Naive thymus-derived CD4-positive, alpha-beta T cell (primary cell): Measurements from ENCODE around the gene NF2. TPM values are rescaled to one million over a fixed set of nuclear protein-coding genes. Genes with fewer than 3 reads are reported as not detected.

Experiments
- ATAC-seq: fragments of 150-1000 bp; cut with Tn5 transposase; 2 replicates; pipeline ENCODE4 v1.10.0; 2021; ENCODE audit warnings: mild to moderate bottlenecking, moderate library complexity
- CTCF ChIA-PET: fragments of 350-600 bp; sonication (Branson Sonifier 250); formaldehyde crosslinking; loops from one replicate; lab custom pipeline; 2021; ENCODE audit warnings: antibody characterized with exemption; lab: Charles Lee
- POLR2A ChIA-PET: fragments of 350-600 bp; sonication (Branson Sonifier 250); formaldehyde crosslinking; loops from one replicate; lab custom pipeline; 2021; ENCODE audit warnings: antibody characterized with exemption, inconsistent platforms; lab: Charles Lee
- DNase-seq, 9 donors: peaks; one replicate each; pipeline versions ENCODE4 v3.0.0 to v3.0.0-alpha.2; 2020 to 2022; ENCODE audit warnings: mixed read lengths in 1 of 9
- H3K27ac ChIP-seq: one replicate; pipeline ENCODE4 v1.7.0; 2013; ENCODE audit warnings: mild to moderate bottlenecking, low read depth, low read length, moderate library complexity
- H3K27me3 ChIP-seq, 2 donors: one replicate each; pipeline ENCODE4 v1.7.0; 2013; ENCODE audit warnings: low read length in 2 of 2, mild to moderate bottlenecking in 2 of 2, moderate library complexity in 2 of 2; ENCODE audit not compliant: control insufficient read depth in 2 of 2, insufficient read depth in 2 of 2
- H3K36me3 ChIP-seq, 3 experiments: 1 replicate in 2 of 3; 2 replicates in 1 of 3; pipeline ENCODE4 v1.7.0; 2013; ENCODE audit warnings: low read length in 3 of 3, mild to moderate bottlenecking in 3 of 3, moderate library complexity in 1 of 3; ENCODE audit not compliant: insufficient read depth in 3 of 3, control insufficient read depth in 2 of 3
- H3K4me1 ChIP-seq, 2 donors: one replicate each; pipeline ENCODE4 v1.7.0; 2013; ENCODE audit warnings: low read length in 2 of 2, mild to moderate bottlenecking in 2 of 2, moderate library complexity in 1 of 2; ENCODE audit not compliant: control insufficient read depth in 2 of 2, insufficient read depth in 2 of 2
- H3K4me3 ChIP-seq: 2 replicates; pipeline ENCODE4 v1.7.0; 2013; ENCODE audit warnings: mild to moderate bottlenecking, low read length
- H3K9me3 ChIP-seq, 3 experiments: 1 replicate in 2 of 3; 2 replicates in 1 of 3; pipeline ENCODE4 v1.7.0; 2013; ENCODE audit warnings: low read length in 3 of 3; ENCODE audit not compliant: control insufficient read depth in 2 of 3
- H3K27ac Mint-ChIP-seq, 9 donors: one replicate each; pipeline ENCODE4 v1.8.0; 2020 to 2022; ENCODE audit warnings: mixed read lengths in 9 of 9, mild to moderate bottlenecking in 8 of 9, moderate library complexity in 5 of 9, inconsistent platforms in 2 of 9
- H3K27me3 Mint-ChIP-seq, 5 donors: one replicate each; pipeline ENCODE4 v1.8.0; 2021 to 2022; ENCODE audit warnings: mixed read lengths in 5 of 5, mild to moderate bottlenecking in 1 of 5
- H3K36me3 Mint-ChIP-seq, 5 donors: one replicate each; pipeline ENCODE4 v1.8.0; 2020 to 2022; ENCODE audit warnings: mixed read lengths in 5 of 5, mild to moderate bottlenecking in 3 of 5, inconsistent platforms in 1 of 5
- H3K4me1 Mint-ChIP-seq, 7 donors: one replicate each; pipeline ENCODE4 v1.8.0; 2020 to 2022; ENCODE audit warnings: mixed read lengths in 7 of 7, mild to moderate bottlenecking in 3 of 7, inconsistent platforms in 1 of 7
- H3K4me3 Mint-ChIP-seq, 10 donors: one replicate each; pipeline ENCODE4 v1.8.0; 2020 to 2022; ENCODE audit warnings: mild to moderate bottlenecking in 10 of 10, mixed read lengths in 10 of 10, moderate library complexity in 6 of 10, inconsistent platforms in 2 of 10
- H3K9me3 Mint-ChIP-seq, 11 donors: one replicate each; pipeline ENCODE4 v1.8.0; 2020 to 2022; ENCODE audit warnings: mixed read lengths in 11 of 11, mild to moderate bottlenecking in 4 of 11, inconsistent platforms in 1 of 11, moderate library complexity in 1 of 11
- intact Hi-C, 2 donors: fragments of 100-400 bp; cut with micrococcal nuclease; formaldehyde crosslinking; loops; one replicate each; pipeline ENCODE4 v1.15.1; 2023
- polyA plus RNA-seq, 2 donors: library from polyadenylated mRNA; unstranded; fragments of 300-500 nt; fragmentation: Illumina TruSeq; gene quantifications; one replicate each; pipeline ENCODE4 v1.2.3, GENCODE V29; 2021
- total RNA-seq, 6 experiments: library from RNA in 5 of 6; stranded (reverse) in 5 of 6; gene quantifications; 1 replicate in 5 of 6; 2 replicates in 1 of 6; pipeline ENCODE4 v1.2.3 and lab custom pipeline; 2021 to 2026

The NF2 gene
- total and polyA plus RNA-seq, 7 experiments from 2014 or later = 15.6 to 56.3 (median 27.6) TPM

DNA sequence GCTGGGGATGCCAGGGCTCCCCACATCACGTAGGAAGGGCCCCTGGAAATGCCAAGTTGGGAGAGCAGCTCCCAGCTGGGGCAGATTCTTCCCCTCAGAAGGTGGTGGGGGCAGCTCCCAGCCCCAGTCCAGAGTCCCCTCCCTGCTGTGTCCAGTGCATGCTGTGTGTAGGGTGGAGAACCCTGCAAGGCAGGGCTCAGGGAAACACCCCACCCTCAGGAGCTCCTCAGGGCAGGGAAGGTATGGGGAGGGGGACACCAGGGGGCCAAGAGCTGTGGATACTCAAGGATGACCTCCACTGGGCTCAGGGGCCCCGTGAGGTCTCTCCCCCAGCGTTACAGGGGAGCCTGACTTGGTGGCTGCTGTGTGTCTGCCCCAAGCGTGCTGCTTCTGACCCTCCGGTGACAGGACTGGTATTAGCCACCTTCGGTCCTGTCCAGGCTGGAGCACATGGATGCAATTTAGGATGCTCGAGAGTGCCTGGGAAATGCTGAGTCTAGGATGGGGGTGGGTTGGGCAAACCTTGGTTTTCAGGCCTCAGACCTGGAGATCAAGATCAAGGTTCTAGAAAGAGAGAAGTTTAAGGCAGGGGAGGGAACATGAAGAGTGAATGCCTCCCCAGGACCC, 100.2 kb downstream of the NF2 start:
- ChIA-PET CTCF (interaction anchor here (0.6 kb wide), 1 partner anchor 808 kb away, joined by 7 read pairs; no protein-coding TSS in a partner anchor), POLR2A (no interaction called here)
- Histone ChIP-seq H3K4me1 (peaks cover 0 to 19% of the 10 kb centered on the region in 2 donors), H3K9me3 (no peaks in the 10 kb centered on the region), H3K36me3 (no peaks in the 10 kb centered on the region), H3K4me3 (no peak overlapping the region), H3K27me3 (no peaks in the 10 kb centered on the region), H3K27ac (no peak overlapping the region)
- Mint-ChIP-seq H3K27me3 (peaks cover 0 to 6% (median 0%) of the 10 kb centered on the region in 5 donors), H3K9me3 (peaks cover 0 to 2% (median 0%) of the 10 kb centered on the region in 11 donors), H3K36me3 (peaks cover 0 to 2% (median 0%) of the 10 kb centered on the region in 5 donors), H3K4me1 (peaks cover 15 to 31% (median 27%) of the 10 kb centered on the region in 7 donors), H3K27ac (no peak overlapping the region), H3K4me3 (no peak overlapping the region)
- ATAC-seq (no peak), DNase-seq (no peak)
- intact Hi-C loops = loop anchor here in 1 of 2 donors (5.0 kb wide), 1 partner anchor 304 kb away; no protein-coding TSS in a partner anchor

DNA sequence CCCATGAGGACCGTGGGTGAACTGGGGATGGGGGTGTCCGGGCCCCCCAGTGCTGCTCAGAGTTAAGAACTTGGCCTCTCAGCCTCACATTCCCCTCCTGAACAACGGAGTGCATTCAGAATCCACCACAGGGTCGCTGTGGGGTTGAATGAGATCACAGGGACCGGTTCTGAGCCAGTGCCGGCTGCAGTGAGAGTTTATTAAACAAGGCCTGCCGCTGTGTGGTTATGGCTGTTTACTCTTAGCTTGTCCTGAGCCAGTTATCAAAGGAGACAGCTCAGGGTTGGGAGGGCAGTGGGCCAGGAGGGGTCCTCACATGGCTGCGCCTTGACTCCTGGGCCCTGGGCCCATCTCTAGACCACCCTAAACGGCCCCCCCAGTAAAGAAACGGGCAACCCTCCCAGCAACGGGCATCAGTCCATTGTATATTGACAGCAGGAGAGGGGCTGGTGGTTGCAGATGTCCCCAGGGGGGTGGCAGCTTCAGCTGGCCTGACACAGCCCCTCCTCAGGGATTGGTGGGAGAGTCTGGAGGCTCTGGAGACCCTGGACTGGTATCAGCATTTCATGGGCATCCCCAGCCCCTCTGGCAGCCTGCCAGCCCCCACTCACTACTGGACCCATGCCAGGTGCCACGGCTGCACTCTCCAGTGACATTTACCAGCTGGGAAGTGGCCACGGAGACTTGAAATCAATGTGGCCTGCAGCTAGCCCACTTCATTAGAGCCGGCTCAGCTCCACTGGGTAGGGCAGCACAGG, 101.3 kb downstream of the NF2 start:
- H3K4me1 ChIP-seq = peaks cover 0 to 19% of the 10 kb centered on the region in 2 donors
- no peaks in the 10 kb centered on the region for H3K27me3 ChIP-seq
- Mint-ChIP-seq H3K36me3 (no peaks in the 10 kb centered on the region), H3K27ac (no peak overlapping the region), H3K4me3 (no peak overlapping the region), H3K27me3 (peaks cover 0 to 6% (median 0%) of the 10 kb centered on the region in 5 donors), H3K4me1 (peaks cover 15 to 31% (median 27%) of the 10 kb centered on the region in 7 donors), H3K9me3 (peaks cover 0 to 2% (median 0%) of the 10 kb centered on the region in 11 donors)
- DNase-seq = no peak
- intact Hi-C loops = loop anchor here in 1 of 2 donors (5.0 kb wide), 1 partner anchor 303 kb away; no protein-coding TSS in a partner anchor
- H3K9me3 ChIP-seq = no peaks in the 10 kb centered on the region
- ATAC-seq = no peak
- POLR2A ChIA-PET = interaction anchor here (0.6 kb wide), 1 partner anchor 111 kb away, joined by 4 read pairs; no protein-coding TSS in a partner anchor
- no peak overlapping the region for H3K4me3 ChIP-seq
- H3K27ac ChIP-seq = no peak overlapping the region
- H3K36me3 ChIP-seq = no peaks in the 10 kb centered on the region
- CTCF ChIA-PET = no interaction called here

DNA sequence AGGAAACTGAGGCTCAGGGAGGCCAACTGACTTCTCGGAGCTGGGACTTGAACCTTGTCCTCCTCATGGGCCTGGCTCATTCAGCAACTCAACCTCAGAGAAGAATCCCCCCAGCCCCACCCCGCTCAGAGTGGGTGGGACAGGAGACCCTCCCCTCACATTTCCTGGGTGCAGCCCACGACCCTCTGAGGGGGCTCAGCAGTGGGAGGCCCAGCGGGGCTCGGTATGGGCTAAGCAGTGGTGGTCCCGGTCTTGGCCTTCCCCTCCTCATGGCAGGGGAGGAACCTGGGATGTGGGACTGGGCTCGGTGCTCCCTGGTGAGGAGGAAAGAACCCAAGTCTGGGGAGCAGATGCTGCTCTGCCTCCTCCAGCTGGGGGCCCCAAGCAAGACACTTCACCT, 102.2 kb downstream of the NF2 start:
- CTCF ChIA-PET = no interaction called here
- H3K36me3 ChIP-seq = no peaks in the 10 kb centered on the region
- Mint-ChIP-seq H3K9me3 (peaks cover 0 to 2% (median 0%) of the 10 kb centered on the region in 11 donors), H3K4me3 (no peak overlapping the region), H3K36me3 (no peaks in the 10 kb centered on the region), H3K4me1 (peaks cover 14 to 24% (median 19%) of the 10 kb centered on the region in 7 donors), H3K27me3 (peaks cover 0 to 6% (median 0%) of the 10 kb centered on the region in 5 donors), H3K27ac (peak overlapping the region in 1 of 9 donors; percentile 40)
- no peaks in the 10 kb centered on the region for H3K27me3 ChIP-seq
- H3K27ac ChIP-seq = no peak overlapping the region
- ATAC-seq (no peak), DNase-seq (no peak)
- peaks cover 0 to 14% of the 10 kb centered on the region in 2 donors for H3K4me1 ChIP-seq
- no peaks in the 10 kb centered on the region for H3K9me3 ChIP-seq
- no peak overlapping the region for H3K4me3 ChIP-seq
- intact Hi-C loops = no loop called here
- POLR2A ChIA-PET = no interaction called here

DNA sequence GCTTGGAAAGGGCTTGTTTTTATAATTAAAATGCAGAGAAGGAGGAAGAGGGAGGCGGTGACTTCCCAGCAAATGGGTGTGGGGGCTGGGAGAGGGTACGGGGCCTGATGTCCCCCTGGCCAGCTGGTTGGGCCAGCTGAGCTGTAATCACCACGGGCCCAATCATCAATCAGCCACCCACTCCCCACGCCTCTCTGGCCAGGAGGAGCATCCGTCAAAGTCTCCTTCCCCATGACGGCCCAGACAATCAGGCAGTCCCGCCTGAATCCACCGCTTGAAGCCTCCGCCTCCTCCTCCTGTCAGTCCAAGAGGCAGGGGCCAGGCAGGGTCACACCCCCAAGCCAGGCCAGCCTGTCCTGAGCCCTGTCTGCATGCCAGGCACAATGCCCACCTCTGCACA, 103.1 kb downstream of the NF2 start:
- CTCF ChIA-PET = no interaction called here
- H3K36me3 Mint-ChIP-seq = no peaks in the 10 kb centered on the region
- peaks cover 0 to 6% (median 0%) of the 10 kb centered on the region in 5 donors for H3K27me3 Mint-ChIP-seq

DNA sequence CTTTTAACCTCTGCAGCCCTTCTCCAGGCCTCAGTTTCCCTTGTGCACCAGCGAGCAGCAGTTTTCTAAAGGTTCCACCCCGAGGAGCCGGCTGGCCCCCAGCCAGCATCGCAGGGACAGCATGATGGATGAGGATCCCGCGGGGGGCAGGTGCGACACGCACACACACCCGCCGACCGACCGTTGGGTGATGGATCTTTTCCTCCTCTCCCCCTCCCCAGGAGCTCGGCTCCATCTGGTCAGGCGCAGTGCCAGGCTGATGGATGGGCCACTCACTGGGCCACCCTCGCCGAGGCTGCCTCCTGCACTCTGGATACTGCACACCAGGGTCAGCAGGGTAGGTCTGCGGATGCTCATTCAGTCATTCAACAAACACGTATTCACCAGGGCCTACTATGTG, 103.6 kb downstream of the NF2 start:
- H3K27ac ChIP-seq = no peak overlapping the region
- intact Hi-C loops = no loop called here
- H3K27me3 ChIP-seq = no peaks in the 10 kb centered on the region
- peak overlapping the region in 1 of 9 donors; percentile 58 for H3K27ac Mint-ChIP-seq
- peaks cover 1 to 10% (median 6%) of the 10 kb centered on the region in 7 donors for H3K4me1 Mint-ChIP-seq
- no peaks in the 10 kb centered on the region for H3K36me3 Mint-ChIP-seq
- H3K9me3 Mint-ChIP-seq = peaks cover 0 to 2% (median 0%) of the 10 kb centered on the region in 11 donors
- CTCF ChIA-PET = no interaction called here
- POLR2A ChIA-PET = no interaction called here
- no peak overlapping the region for H3K4me3 Mint-ChIP-seq
- ATAC-seq = no peak
- peaks cover 0 to 1% of the 10 kb centered on the region in 2 donors for H3K4me1 ChIP-seq
- no peak overlapping the region for H3K4me3 ChIP-seq
- no peaks in the 10 kb centered on the region for H3K36me3 ChIP-seq
- no peaks in the 10 kb centered on the region for H3K9me3 ChIP-seq
- DNase-seq = no peak
- H3K27me3 Mint-ChIP-seq = peaks cover 0 to 5% (median 0%) of the 10 kb centered on the region in 5 donors

More for the DNA sequence above, 103.1 kb downstream of the NF2 start:
- intact Hi-C loops = no loop called here
- H3K9me3 ChIP-seq = no peaks in the 10 kb centered on the region
- Mint-ChIP-seq H3K27ac (no peak overlapping the region), H3K4me1 (peaks cover 6 to 16% (median 11%) of the 10 kb centered on the region in 7 donors), H3K4me3 (no peak overlapping the region), H3K9me3 (peaks cover 0 to 2% (median 0%) of the 10 kb centered on the region in 11 donors)
- DNase-seq = no peak
- H3K27me3 ChIP-seq = no peaks in the 10 kb centered on the region
- POLR2A ChIA-PET = no interaction called here
- peaks cover 0 to 7% of the 10 kb centered on the region in 2 donors for H3K4me1 ChIP-seq
- H3K27ac ChIP-seq = no peak overlapping the region
- H3K36me3 ChIP-seq = no peaks in the 10 kb centered on the region
- H3K4me3 ChIP-seq = no peak overlapping the region
- ATAC-seq = no peak

DNA sequence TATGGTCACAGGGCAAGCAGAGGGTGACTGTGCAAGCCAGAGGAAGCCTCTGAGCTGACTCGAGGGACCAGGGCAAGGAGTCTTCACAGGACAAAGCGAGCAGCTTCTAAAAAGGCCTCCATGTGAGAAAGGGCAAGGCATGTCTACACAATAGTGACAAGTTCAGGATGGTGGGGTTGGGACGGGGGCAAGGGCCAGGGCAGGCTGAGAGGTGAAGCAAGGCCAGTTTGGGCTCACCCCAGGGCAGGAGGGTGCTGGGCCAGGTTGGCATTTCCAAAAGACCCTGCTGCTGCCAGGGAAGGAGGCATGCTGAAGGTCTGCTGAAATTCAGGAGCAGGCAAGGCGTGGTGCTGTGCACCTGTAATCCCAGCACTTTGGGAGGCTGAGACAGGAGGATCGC, 104.0 kb downstream of the NF2 start:
- ATAC-seq (no peak), DNase-seq (no peak)
- intact Hi-C loops = no loop called here

More for the DNA sequence above, 104.0 kb downstream of the NF2 start:
- Mint-ChIP-seq H3K4me1 (peaks cover 0 to 8% (median 4%) of the 10 kb centered on the region in 7 donors), H3K27ac (peak overlapping the region in 1 of 9 donors; percentile 28), H3K27me3 (peaks cover 0 to 5% (median 0%) of the 10 kb centered on the region in 5 donors), H3K36me3 (no peaks in the 10 kb centered on the region), H3K4me3 (no peak overlapping the region), H3K9me3 (peaks cover 0 to 2% (median 0%) of the 10 kb centered on the region in 11 donors)
- Histone ChIP-seq H3K27ac (no peak overlapping the region), H3K4me1 (no peaks in the 10 kb centered on the region), H3K9me3 (no peaks in the 10 kb centered on the region), H3K36me3 (no peaks in the 10 kb centered on the region), H3K4me3 (no peak overlapping the region), H3K27me3 (no peaks in the 10 kb centered on the region)
- ChIA-PET POLR2A (no interaction called here), CTCF (no interaction called here)
